ENCODE measurements around the gene CDA. TPM values are rescaled to one million over a fixed set of nuclear protein-coding genes. Genes with fewer than 3 reads are reported as not detected.
A peak's percentile ranks its signal among the peaks of the same experiment; 100 is the strongest.

CDA gene
- total RNA-seq (ENCODE audit: low replicate concordance), result 0.27 TPM in 1 of 2 replicates, not detected in the other

DNA sequence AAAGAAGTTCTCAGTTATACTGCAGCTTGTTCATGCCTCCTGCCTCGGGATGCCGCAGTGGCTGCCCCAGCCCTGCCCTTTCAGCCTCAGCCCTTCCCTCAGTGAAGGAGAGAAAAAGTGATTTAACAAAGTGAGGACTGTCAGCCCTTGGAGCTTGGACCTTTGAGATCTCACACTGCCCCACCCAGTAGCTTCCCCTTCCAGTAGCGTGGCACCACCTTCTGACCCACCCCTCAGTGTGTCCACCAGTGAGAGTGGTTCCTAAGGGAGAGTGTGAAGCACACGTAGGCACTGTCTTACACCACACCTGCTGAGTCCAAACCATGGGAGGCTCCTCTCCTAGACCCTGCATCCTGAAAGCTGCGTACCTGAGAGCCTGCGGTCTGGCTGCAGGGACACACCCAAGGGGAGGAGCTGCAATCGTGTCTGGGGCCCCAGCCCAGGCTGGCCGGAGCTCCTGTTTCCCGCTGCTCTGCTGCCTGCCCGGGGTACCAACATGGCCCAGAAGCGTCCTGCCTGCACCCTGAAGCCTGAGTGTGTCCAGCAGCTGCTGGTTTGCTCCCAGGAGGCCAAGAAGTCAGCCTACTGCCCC is at the start of gene CDA:
Gene CDA (plus strand): TSS at position 464 of the 592 bp plus-strand sequence. CDS start 33 bp downstream, at position 497.
- peak within 1 kb of the TSS; percentile 3 for H3K4me3 ChIP-seq (ENCODE audit: low read depth, low read length)

GRCh38 chr1:20540281-20540680 is 48.6 kb upstream of the CDA start:
- H3K4me3 ChIP-seq (ENCODE audit: low read depth, low read length), result no peak overlapping the region
- peak; percentile 55 for DNase-seq (ENCODE audit: low read depth)
- TF ChIP-seq, protein P1, sequence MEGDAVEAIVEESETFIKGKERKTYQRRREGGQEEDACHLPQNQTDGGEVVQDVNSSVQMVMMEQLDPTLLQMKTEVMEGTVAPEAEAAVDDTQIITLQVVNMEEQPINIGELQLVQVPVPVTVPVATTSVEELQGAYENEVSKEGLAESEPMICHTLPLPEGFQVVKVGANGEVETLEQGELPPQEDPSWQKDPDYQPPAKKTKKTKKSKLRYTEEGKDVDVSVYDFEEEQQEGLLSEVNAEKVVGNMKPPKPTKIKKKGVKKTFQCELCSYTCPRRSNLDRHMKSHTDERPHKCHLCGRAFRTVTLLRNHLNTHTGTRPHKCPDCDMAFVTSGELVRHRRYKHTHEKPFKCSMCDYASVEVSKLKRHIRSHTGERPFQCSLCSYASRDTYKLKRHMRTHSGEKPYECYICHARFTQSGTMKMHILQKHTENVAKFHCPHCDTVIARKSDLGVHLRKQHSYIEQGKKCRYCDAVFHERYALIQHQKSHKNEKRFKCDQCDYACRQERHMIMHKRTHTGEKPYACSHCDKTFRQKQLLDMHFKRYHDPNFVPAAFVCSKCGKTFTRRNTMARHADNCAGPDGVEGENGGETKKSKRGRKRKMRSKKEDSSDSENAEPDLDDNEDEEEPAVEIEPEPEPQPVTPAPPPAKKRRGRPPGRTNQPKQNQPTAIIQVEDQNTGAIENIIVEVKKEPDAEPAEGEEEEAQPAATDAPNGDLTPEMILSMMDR (IDR thresholded peaks at IDR 0.05; ENCODE audit: insufficient read depth, low read length), result no peak

More for the DNA sequence above, at the start of gene CDA:
- TF ChIP-seq, protein P1 (IDR thresholded peaks at IDR 0.05; ENCODE audit: insufficient read depth, low read length), result no peak
- no peak for DNase-seq (ENCODE audit: low read depth)

DNA sequence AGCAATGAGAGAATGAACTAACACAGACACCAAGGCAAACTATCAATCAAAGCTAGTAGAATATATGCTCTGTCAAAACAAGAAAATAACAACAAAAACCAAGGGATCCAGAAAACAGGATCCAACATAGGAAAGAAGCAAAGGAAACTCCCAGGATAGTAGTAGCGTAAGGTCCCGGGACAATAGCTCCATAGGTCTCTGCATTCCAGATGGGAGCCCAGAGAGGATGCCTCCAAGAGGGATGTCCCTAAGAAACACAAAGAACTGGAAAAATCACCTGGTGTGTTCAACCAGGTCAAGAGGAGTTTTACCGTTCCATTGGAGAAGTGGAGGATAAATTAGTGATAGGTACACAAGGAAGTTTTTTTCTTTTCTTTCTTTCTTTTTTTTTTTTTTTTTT is 42.3 kb upstream of the CDA start:
- DNase-seq (ENCODE audit: low read depth), result no peak
- TF ChIP-seq, protein P1 (IDR thresholded peaks at IDR 0.05; ENCODE audit: insufficient read depth, low read length), result no peak
- no peak overlapping the region for H3K4me3 ChIP-seq (ENCODE audit: low read depth, low read length)

DNA sequence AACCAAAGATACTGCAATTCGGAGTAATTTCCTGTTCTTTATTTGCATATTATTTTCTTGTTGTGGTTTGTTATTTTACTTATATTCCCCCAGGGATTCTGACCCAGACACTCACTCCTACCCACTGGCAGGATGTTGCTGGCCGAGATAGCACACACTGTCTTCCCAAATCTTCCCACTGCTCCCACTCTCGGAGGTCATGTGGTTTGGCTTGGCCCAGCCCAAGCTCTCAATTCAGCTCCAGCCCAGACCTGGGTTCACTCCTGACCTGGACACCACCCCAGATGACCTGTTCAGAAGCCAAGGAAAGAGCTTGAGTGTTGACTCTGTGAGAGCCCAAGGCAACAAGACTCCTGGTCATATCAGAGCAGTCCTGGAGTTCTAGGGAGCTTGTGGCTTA is 37.7 kb upstream of the CDA start:
- no peak overlapping the region for H3K4me3 ChIP-seq (ENCODE audit: low read depth, low read length)
- TF ChIP-seq, protein P1 (IDR thresholded peaks at IDR 0.05; ENCODE audit: insufficient read depth, low read length), result no peak
- DNase-seq (ENCODE audit: low read depth), result no peak

- TF ChIP-seq, protein P1 (IDR thresholded peaks at IDR 0.05; ENCODE audit: insufficient read depth, low read length), result no peak
- H3K4me3 ChIP-seq (ENCODE audit: low read depth, low read length), result peak within 1 kb of the TSS; percentile 31
- DNase-seq (ENCODE audit: low read depth), result peak; percentile 10
These were observed 36.8 kb upstream of the CDA start, which contains the start of gene FAM43B for GRCh38 chr1:20551945-20552727. Gene FAM43B (plus strand): TSS chr1:20552573. CDS start chr1:20552974, 401 bp downstream.

DNA sequence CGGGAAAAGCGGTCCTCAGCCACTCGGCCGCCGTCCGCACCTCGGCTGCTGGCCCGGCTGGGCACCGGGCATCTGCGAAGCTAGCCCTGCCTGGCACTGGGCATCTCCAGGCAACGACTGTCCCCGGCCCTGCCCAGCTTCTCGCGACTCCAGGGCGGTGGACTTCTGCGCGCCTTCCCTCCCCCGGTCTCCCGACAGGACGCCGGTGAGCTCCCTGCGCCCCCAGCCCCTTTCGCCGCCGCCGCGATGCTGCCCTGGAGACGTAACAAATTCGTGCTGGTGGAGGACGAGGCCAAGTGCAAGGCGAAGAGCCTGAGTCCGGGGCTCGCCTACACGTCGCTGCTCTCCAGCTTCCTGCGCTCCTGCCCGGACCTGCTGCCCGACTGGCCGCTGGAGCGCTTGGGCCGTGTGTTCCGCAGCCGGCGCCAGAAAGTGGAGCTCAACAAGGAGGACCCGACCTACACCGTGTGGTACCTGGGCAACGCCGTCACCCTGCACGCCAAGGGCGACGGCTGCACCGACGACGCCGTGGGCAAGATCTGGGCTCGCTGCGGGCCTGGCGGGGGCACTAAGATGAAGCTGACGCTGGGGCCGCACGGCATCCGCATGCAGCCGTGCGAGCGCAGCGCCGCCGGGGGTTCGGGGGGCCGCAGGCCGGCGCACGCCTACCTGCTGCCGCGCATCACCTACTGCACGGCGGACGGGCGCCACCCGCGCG is 36.0 kb upstream of the CDA start:
- TF ChIP-seq, protein P1 (IDR thresholded peaks at IDR 0.05; ENCODE audit: insufficient read depth, low read length), result no peak
- DNase-seq (ENCODE audit: low read depth), result peak; percentile 14
- H3K4me3 ChIP-seq (ENCODE audit: low read depth, low read length), result peak overlapping the region; percentile 31
